Ishikawa (cell line): ENCODE data around the gene SCYL1.

Experiments used
- CEBPB ChIP-seq: IDR thresholded peaks from 2 replicates; pipeline ENCODE4 v1.6.1; 2012
- CREB1 ChIP-seq: IDR thresholded peaks from 2 replicates; pipeline ENCODE4 v1.6.1; 2012; ENCODE audit warnings: low read depth
- EGR1 ChIP-seq: IDR thresholded peaks from 2 replicates; pipeline ENCODE4 v1.6.1; 2012
- EP300 ChIP-seq: IDR thresholded peaks from 2 replicates; pipeline ENCODE4 v1.6.1; 2012; ENCODE audit warnings: borderline replicate concordance
- FOXM1 ChIP-seq: IDR thresholded peaks from 2 replicates; pipeline ENCODE4 v1.6.1; 2012; ENCODE audit warnings: low read depth, borderline replicate concordance
- MAX ChIP-seq: IDR thresholded peaks from 2 replicates; pipeline ENCODE4 v1.6.1; 2012
- NFIC ChIP-seq: IDR thresholded peaks from 2 replicates; pipeline ENCODE4 v1.6.1; 2012
- RAD21 ChIP-seq: IDR thresholded peaks from 2 replicates; pipeline ENCODE4 v1.6.1; 2012; ENCODE audit warnings: low read depth
- REST ChIP-seq: IDR thresholded peaks from 2 replicates; pipeline ENCODE4 v1.6.1; 2012; ENCODE audit warnings: low read depth, mild to moderate bottlenecking
- TAF1 ChIP-seq: IDR thresholded peaks from 2 replicates; pipeline ENCODE4 v1.6.1; 2012; ENCODE audit warnings: low read depth, mild to moderate bottlenecking
- TCF12 ChIP-seq: IDR thresholded peaks from 2 replicates; pipeline ENCODE4 v1.6.1; 2012; ENCODE audit warnings: low read depth
- TEAD4 ChIP-seq: IDR thresholded peaks from 2 replicates; pipeline ENCODE4 v1.6.1; 2012
- YY1 ChIP-seq: IDR thresholded peaks from 2 replicates; pipeline ENCODE4 v1.6.1; 2012; ENCODE audit warnings: low read depth
- ZBTB7A ChIP-seq: IDR thresholded peaks from 2 replicates; pipeline ENCODE4 v1.6.1; 2012; ENCODE audit warnings: low read depth
- TF ChIP-seq, protein P1 (sequence below): IDR thresholded peaks from 2 replicates; pipeline ENCODE4 v1.6.1; 2012

Gene SCYL1

GRCh38 chr11:65565624-65566453 is 41.0 kb downstream of the SCYL1 start:
- no peak for TF ChIP-seq REST
- TF ChIP-seq RAD21: no peak
- TF ChIP-seq FOXM1: no peak
- no peak for TF ChIP-seq TCF12
- no peak for TF ChIP-seq CEBPB
- no peak for TF ChIP-seq ZBTB7A
- TF ChIP-seq EP300: no peak
- no peak for TF ChIP-seq TAF1
- TF ChIP-seq, protein P1, sequence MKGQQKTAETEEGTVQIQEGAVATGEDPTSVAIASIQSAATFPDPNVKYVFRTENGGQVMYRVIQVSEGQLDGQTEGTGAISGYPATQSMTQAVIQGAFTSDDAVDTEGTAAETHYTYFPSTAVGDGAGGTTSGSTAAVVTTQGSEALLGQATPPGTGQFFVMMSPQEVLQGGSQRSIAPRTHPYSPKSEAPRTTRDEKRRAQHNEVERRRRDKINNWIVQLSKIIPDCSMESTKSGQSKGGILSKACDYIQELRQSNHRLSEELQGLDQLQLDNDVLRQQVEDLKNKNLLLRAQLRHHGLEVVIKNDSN: no peak
- TF ChIP-seq EGR1: no peak
- TF ChIP-seq TEAD4: no peak
- no peak for TF ChIP-seq CREB1
- no peak for TF ChIP-seq NFIC

GRCh38 chr11:65569164-65569972 is 44.5 kb downstream of the SCYL1 start:
- TF ChIP-seq TEAD4 (no peak), ZBTB7A (no peak), EGR1 (no peak), REST (no peak), NFIC (no peak), EP300 (no peak), YY1 (no peak), MAX (no peak), CREB1 (no peak), FOXM1 (no peak)
- TF ChIP-seq, protein P1: no peak

DNA sequence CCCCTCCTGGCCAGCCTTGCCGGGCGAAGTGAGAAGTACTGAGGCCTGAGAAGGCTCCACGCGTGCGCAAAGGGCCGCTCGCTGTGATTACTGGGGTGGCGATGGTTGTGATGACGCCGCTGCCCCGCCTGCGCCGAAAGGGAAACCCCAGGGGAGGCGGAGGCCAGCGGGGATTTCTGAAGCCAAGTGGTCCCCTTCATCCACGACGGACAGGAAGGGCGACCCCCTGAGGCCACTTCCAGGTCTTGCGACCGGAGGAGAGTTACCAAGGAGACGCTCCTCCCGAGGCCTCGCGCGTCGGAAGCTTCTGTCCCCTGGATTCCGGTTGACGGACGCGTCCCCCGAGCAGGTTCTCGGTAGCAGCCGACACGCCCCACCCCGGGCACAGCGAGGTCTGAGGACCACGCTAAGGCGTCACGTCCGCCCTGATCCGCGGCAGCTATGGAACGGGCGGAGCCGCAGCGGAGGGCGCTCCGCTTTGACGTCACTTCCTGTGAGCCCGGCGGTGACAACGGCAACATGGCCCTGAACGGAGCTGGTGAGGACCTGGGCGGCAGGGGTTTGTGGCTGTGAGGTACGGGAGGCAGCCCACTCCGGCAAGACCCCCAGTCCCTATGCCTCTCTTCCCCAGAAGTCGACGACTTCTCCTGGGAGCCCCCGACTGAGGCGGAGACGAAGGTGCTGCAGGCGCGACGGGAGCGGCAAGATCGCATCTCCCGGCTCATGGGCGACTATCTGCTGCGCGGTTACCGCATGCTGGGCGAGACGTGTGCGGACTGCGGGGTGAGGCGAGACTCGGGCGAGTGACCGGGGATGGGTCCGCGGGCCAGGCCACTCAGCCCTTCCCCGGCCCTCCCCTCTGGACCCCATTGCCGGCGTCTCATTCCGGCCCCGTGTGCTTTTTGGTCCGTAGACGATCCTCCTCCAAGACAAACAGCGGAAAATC is 45.4 kb downstream of the SCYL1 start, which contains the start of gene ZNRD2:
Gene ZNRD2 (plus strand): TSS at position 505 of the 946 bp plus-strand sequence. CDS start 15 bp downstream, at position 520.
- peak; percentile 93 for TF ChIP-seq YY1
- peak; percentile 20; the same call in 1 of the 2 replicates for TF ChIP-seq TEAD4
- TF ChIP-seq REST: no peak
- peak; percentile 61; the same call in 1 of the 2 replicates for TF ChIP-seq ZBTB7A
- TF ChIP-seq MAX: peak; percentile 81
- peak; percentile 51 for TF ChIP-seq TAF1
- TF ChIP-seq FOXM1: no peak
- TF ChIP-seq TCF12: peak; percentile 79
- TF ChIP-seq CREB1: peak; percentile 94
- peak; percentile 11; the same call in 1 of the 2 replicates for TF ChIP-seq EGR1
- peak; percentile 44; the same call in 1 of the 2 replicates for TF ChIP-seq NFIC
- no peak; the same call in 1 of the 2 replicates for TF ChIP-seq EP300
- peak; percentile 54; the same call in 1 of the 2 replicates for TF ChIP-seq CEBPB
- peak; percentile 57 for TF ChIP-seq RAD21
- TF ChIP-seq, protein P1: no peak; the same call in 1 of the 2 replicates
